K562 (cell line): ENCODE results near the gene SAMD8. TPM values are rescaled to one million over a fixed set of nuclear protein-coding genes. Genes with fewer than 3 reads are reported as not detected.

ENCODE experiments used
- BDP1 ChIP-seq: IDR thresholded peaks from 3 replicates; pipeline ENCODE4 v1.6.1; 2011; ENCODE audit not compliant: insufficient read length, insufficient read depth
- BHLHE40 ChIP-seq: IDR thresholded peaks from 2 replicates; pipeline ENCODE4 v1.6.1; 2011; ENCODE audit warnings: low read length, improper control_type of control experiment
- CBX3 ChIP-seq, 2 experiments: IDR thresholded peaks; 1 replicate in 1 of 2; 2 replicates in 1 of 2; pipeline ENCODE4 v1.6.1; 2012; ENCODE audit warnings: inconsistent platforms in 2 of 2, low read length in 2 of 2, borderline replicate concordance in 1 of 2, control low read depth in 1 of 2
- CBX5 ChIP-seq: IDR thresholded peaks from 2 replicates; pipeline ENCODE4 v1.6.1; 2014; ENCODE audit warnings: low read depth, borderline replicate concordance
- CREB3L1 ChIP-seq: fragments of 450-650 bp; IDR thresholded peaks from 2 replicates; pipeline ENCODE4 v1.6.1; 2014; ENCODE audit warnings: low read depth, mild to moderate bottlenecking, moderate library complexity, borderline replicate concordance
- CXXC5 ChIP-seq: fragments of 250-450 bp; sonication (Bioruptor Pico); IDR thresholded peaks from 2 replicates; pipeline ENCODE4 v1.8.0; 2022; ENCODE audit warnings: inconsistent platforms, mild to moderate bottlenecking, moderate library complexity
- ETV1 ChIP-seq: fragments of 450-650 bp; conservative IDR thresholded peaks from 2 replicates; pipeline ENCODE4 v1.6.1; 2016; ENCODE audit warnings: missing genetic modification characterization, control low read depth, low read depth, missing compliant biosample characterization
- GATA2 ChIP-seq: sonication (generic); formaldehyde crosslinking; IDR thresholded peaks from 2 replicates; pipeline ENCODE4 v1.4.0; 2020; ENCODE audit warnings: mild to moderate bottlenecking, missing genetic modification reagents
- GATAD2B ChIP-seq: fragments of 450-650 bp; IDR thresholded peaks from 2 replicates; pipeline ENCODE4 v1.6.1; 2017; ENCODE audit warnings: mild to moderate bottlenecking, borderline replicate concordance
- HSF4 ChIP-seq: fragments of 250-450 bp; sonication (Bioruptor Pico); IDR thresholded peaks from 2 replicates; pipeline ENCODE4 v2.1.2; 2022; ENCODE audit warnings: mild to moderate bottlenecking, moderate library complexity, borderline replicate concordance
- IRF1 ChIP-seq: sonication (generic); formaldehyde crosslinking; IDR thresholded peaks from 2 replicates; pipeline ENCODE4 v1.8.0; 2022; ENCODE audit warnings: missing genetic modification reagents, mild to moderate bottlenecking, borderline replicate concordance
- NCOR1 ChIP-seq: fragments of 450-650 bp; IDR thresholded peaks from 2 replicates; pipeline ENCODE4 v1.6.1; 2016; ENCODE audit warnings: mild to moderate bottlenecking, moderate library complexity
- NFXL1 ChIP-seq: fragments of 450-650 bp; formaldehyde crosslinking; IDR thresholded peaks from 2 replicates; pipeline ENCODE4 v1.4.0; 2021; ENCODE audit warnings: mild to moderate bottlenecking
- RAD21 ChIP-seq, 2 experiments: fragments of 250-450 bp in 1 of 2; fragments of 450-650 bp in 1 of 2; sonication (Bioruptor Pico) in 1 of 2; formaldehyde crosslinking in 1 of 2; IDR thresholded peaks in 1 of 2; conservative IDR thresholded peaks in 1 of 2; 2 replicates each; pipeline versions ENCODE4 v1.4.0 to v1.8.0; 2020 to 2022; ENCODE audit warnings: mild to moderate bottlenecking in 2 of 2, moderate library complexity in 1 of 2
- RAD51 ChIP-seq: fragments of 450-650 bp; IDR thresholded peaks from 2 replicates; pipeline ENCODE4 v1.7.1; 2016; ENCODE audit warnings: low read depth, mild to moderate bottlenecking, borderline replicate concordance
- TGIF2 ChIP-seq: sonication (generic); formaldehyde crosslinking; IDR thresholded peaks from 2 replicates; pipeline ENCODE4 v1.8.1; 2022; ENCODE audit warnings: mild to moderate bottlenecking, missing genetic modification reagents, moderate library complexity
- THRA ChIP-seq: fragments of 450-650 bp; IDR thresholded peaks from 2 replicates; pipeline ENCODE4 v1.6.1; 2017; ENCODE audit warnings: mild to moderate bottlenecking, moderate library complexity
- YBX1 ChIP-seq: fragments of 450-650 bp; IDR thresholded peaks from 2 replicates; pipeline ENCODE4 v1.7.1; 2016; ENCODE audit warnings: mild to moderate bottlenecking
- ZBTB7A ChIP-seq: IDR thresholded peaks from 2 replicates; pipeline ENCODE4 v1.6.1; 2011; ENCODE audit warnings: low read depth, mild to moderate bottlenecking, low read length, moderate library complexity, borderline replicate concordance; ENCODE audit not compliant: control insufficient read depth
- ZC3H8 ChIP-seq: fragments of 450-650 bp; IDR thresholded peaks from 2 replicates; pipeline ENCODE4 v1.6.1; 2017
- ZMIZ1 ChIP-seq, 2 experiments: fragments of 150-350 bp in 1 of 2; IDR thresholded peaks; 2 replicates each; pipeline ENCODE4 v1.6.1; 2012 to 2016; ENCODE audit warnings: low read depth in 2 of 2, low read length in 2 of 2, mild to moderate bottlenecking in 1 of 2, moderate library complexity in 1 of 2
- ZNF445 ChIP-seq: fragments of 250-450 bp; sonication (Bioruptor Pico); IDR thresholded peaks from 2 replicates; pipeline ENCODE4 v1.4.0; 2020; ENCODE audit warnings: low read depth, mild to moderate bottlenecking, moderate library complexity
- polyA plus RNA-seq, 8 experiments: library from polyadenylated mRNA; depleted of rRNA in 4 of 8; stranded (reverse) in 5 of 8; unstranded in 3 of 8; fragments of >200 nt; fragmentation: Nextera tagmentation in 2 of 8; fragmentation: Illumina TruSeq in 1 of 8; extraction: Ambion mirVana in 2 of 8; extraction: Trizol in 1 of 8; gene quantifications; 2 replicates each; pipeline versions ENCODE4 v1.2.1 to v1.2.3, GENCODE V29; 2011 to 2014; ENCODE audit warnings: inconsistent platforms in 1 of 8, missing spikeins in 1 of 8
- total RNA-seq, 7 experiments: library from RNA; depleted of rRNA in 6 of 7; stranded (reverse); fragments of >200 nt in 6 of 7; fragmentation: Illumina TruSeq in 2 of 7; extraction: Trizol in 2 of 7; gene quantifications; 2 replicates each; pipeline versions ENCODE4 v1.2.1 to v1.2.3, GENCODE V29; 2011 to 2021; ENCODE audit warnings: low replicate concordance in 1 of 7

The SAMD8 gene
- total and polyA plus RNA-seq, 9 of the 15 experiments (the other 6 are each of a cell fraction or from before 2014, with no cell fraction given), result 2.7 to 16.1 (median 6.2) TPM

GRCh38 chr10:75191821-75192568 lies 80.5 kb downstream of the SAMD8 start (continued):
- TF ChIP-seq ZBTB7A (no peak), BHLHE40 (peak; percentile 92), CREB3L1 (no peak; the same call in 1 of the 2 replicates), YBX1 (no peak), CXXC5 (peak; percentile 59), CBX5 (no peak), ZC3H8 (no peak), RAD51 (0 out of 2 replicates have a peak, but pooled peaks have one; percentile 24), NCOR1 (peak; percentile 74), TGIF2 (CRISPR knock-in tag) (no peak), ZMIZ1 (IDR thresholded peaks at IDR 0.05; ENCODE audit: low read depth in 2 of 2, low read length in 2 of 2) (no peak), THRA (no peak), ZNF445 (CRISPR knock-in tag) (no peak), IRF1 (CRISPR knock-in tag) (no peak), HSF4 (CRISPR knock-in tag) (no peak), RAD21 (CRISPR knock-in tag; conservative IDR thresholded peaks at IDR 0.05 in 1 of 2, IDR thresholded peaks at IDR 0.05 in 1 of 2) (no peak; a peak in 1 of 4 replicates), GATA2 (CRISPR knock-in tag) (no peak), BDP1 (no peak), CBX3 (IDR thresholded peaks at IDR 0.05; ENCODE audit: borderline replicate concordance in 1 of 2, low read length in 2 of 2) (peak in 1 of 2 experiments; percentile 73; a peak in 1 of 3 replicates), ETV1 (tag) (no peak), GATAD2B (no peak), NFXL1 (CRISPR knock-in tag) (no peak)
